WTC11 (cell line): ENCODE measurements around the gene RSRC1.

Source experiments
- NR3C1 ChIP-seq: sonication (generic); formaldehyde crosslinking; conservative IDR thresholded peaks from 2 replicates; pipeline ENCODE4 v1.8.1; 2023; ENCODE audit warnings: low read depth, mild to moderate bottlenecking, missing genetic modification reagents
- PRRX2 ChIP-seq: fragments of 250-450 bp; sonication (Bioruptor Pico); IDR thresholded peaks from 2 replicates; pipeline ENCODE4 v1.8.0; 2021; ENCODE audit warnings: mild to moderate bottlenecking
- TF ChIP-seq, protein P1 (sequence below): fragments of 200-600 bp; IDR thresholded peaks from 2 replicates; pipeline ENCODE4 v1.8.0; 2022; ENCODE audit warnings: antibody characterized with exemption
- TF ChIP-seq, protein P2 (sequence below): sonication (generic); formaldehyde crosslinking; IDR thresholded peaks from 2 replicates; pipeline ENCODE4 v1.8.1; 2023; ENCODE audit warnings: mild to moderate bottlenecking, missing genetic modification reagents, moderate library complexity
- TF ChIP-seq, protein P3 (sequence below): sonication (generic); formaldehyde crosslinking; IDR thresholded peaks from 2 replicates; pipeline ENCODE4 v1.8.0; 2022; ENCODE audit warnings: mild to moderate bottlenecking, missing genetic modification reagents
- TF ChIP-seq, protein P4 (sequence below): sonication (generic); formaldehyde crosslinking; IDR thresholded peaks from 2 replicates; pipeline ENCODE4 v1.8.0; 2022; ENCODE audit warnings: mild to moderate bottlenecking, missing genetic modification reagents

DNA sequence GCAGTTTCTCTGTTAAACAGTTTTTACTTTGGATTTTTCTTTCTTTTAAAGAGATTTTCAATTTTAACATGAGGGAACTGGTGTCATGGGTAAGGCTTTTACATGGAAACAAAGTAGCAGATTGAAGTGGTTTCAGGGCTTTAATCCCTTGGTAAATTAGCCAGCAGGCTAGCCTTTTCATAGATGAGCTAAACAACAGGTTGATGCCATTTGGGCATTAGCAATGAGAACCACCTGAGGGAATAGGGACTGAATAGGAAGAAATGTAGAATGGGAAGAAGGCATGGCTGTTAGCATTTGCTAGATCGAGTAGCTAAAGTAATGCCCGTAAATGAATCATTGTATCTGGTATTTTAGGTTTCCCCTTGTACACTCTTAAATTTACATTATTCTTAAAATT, 295.6 kb downstream of the RSRC1 start:
- TF ChIP-seq, protein P1, sequence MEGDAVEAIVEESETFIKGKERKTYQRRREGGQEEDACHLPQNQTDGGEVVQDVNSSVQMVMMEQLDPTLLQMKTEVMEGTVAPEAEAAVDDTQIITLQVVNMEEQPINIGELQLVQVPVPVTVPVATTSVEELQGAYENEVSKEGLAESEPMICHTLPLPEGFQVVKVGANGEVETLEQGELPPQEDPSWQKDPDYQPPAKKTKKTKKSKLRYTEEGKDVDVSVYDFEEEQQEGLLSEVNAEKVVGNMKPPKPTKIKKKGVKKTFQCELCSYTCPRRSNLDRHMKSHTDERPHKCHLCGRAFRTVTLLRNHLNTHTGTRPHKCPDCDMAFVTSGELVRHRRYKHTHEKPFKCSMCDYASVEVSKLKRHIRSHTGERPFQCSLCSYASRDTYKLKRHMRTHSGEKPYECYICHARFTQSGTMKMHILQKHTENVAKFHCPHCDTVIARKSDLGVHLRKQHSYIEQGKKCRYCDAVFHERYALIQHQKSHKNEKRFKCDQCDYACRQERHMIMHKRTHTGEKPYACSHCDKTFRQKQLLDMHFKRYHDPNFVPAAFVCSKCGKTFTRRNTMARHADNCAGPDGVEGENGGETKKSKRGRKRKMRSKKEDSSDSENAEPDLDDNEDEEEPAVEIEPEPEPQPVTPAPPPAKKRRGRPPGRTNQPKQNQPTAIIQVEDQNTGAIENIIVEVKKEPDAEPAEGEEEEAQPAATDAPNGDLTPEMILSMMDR, result no peak
- TF ChIP-seq, protein P2, sequence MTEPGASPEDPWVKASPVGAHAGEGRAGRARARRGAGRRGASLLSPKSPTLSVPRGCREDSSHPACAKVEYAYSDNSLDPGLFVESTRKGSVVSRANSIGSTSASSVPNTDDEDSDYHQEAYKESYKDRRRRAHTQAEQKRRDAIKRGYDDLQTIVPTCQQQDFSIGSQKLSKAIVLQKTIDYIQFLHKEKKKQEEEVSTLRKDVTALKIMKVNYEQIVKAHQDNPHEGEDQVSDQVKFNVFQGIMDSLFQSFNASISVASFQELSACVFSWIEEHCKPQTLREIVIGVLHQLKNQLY, result no peak
- TF ChIP-seq, protein P3, sequence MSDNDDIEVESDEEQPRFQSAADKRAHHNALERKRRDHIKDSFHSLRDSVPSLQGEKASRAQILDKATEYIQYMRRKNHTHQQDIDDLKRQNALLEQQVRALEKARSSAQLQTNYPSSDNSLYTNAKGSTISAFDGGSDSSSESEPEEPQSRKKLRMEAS (CRISPR knock-in tag), result no peak
- no peak for TF ChIP-seq PRRX2 (CRISPR knock-in tag)
- no peak for TF ChIP-seq NR3C1 (CRISPR knock-in tag)
- TF ChIP-seq, protein P4, sequence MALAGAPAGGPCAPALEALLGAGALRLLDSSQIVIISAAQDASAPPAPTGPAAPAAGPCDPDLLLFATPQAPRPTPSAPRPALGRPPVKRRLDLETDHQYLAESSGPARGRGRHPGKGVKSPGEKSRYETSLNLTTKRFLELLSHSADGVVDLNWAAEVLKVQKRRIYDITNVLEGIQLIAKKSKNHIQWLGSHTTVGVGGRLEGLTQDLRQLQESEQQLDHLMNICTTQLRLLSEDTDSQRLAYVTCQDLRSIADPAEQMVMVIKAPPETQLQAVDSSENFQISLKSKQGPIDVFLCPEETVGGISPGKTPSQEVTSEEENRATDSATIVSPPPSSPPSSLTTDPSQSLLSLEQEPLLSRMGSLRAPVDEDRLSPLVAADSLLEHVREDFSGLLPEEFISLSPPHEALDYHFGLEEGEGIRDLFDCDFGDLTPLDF, result no peak
